Measurements from ENCODE around the gene PRTG. TPM values are rescaled to one million over a fixed set of nuclear protein-coding genes. Genes with fewer than 3 reads are reported as not detected.

The PRTG gene
- total RNA-seq (2014; rRNA removed; shearing (Covaris generic)) = not detected in 2 replicates
- total RNA-seq (2022) = 0.15 TPM in 1 of 2 replicates, not detected in the other
- Bru-seq, nascent RNA = percentile 10 among the genes with signal in this experiment
- BruChase-seq, experiment 1, labeled RNA remaining after a 6-hour chase = percentile 9 among the genes with signal in this experiment
- percentile 8 among the genes with signal in this experiment for BruChase-seq, experiment 2, labeled RNA remaining after a 2-hour chase
- long read RNA-seq = 0 reads

GRCh38 chr15:55742927-55743728 is at the start of gene PRTG:
PRTG (minus strand) TSS chr15:55743152; CDS start chr15:55742931, 221 bp downstream.
- intact Hi-C loops (cut with micrococcal nuclease; ENCODE audit: unreplicated experiment) = no loop called here
- no peak for TF ChIP-seq EZH2phosphoT487 (IDR thresholded peaks at IDR 0.05; ENCODE audit: borderline replicate concordance, low read depth, low read length)
- no peak for TF ChIP-seq CTCF (conservative IDR thresholded peaks at IDR 0.05; ENCODE audit: low read length)
- peak within 1 kb of the TSS; percentile 53 for H3K4me2 ChIP-seq (ENCODE audit: low read length)
- BruUV-seq (replicated peaks) = no TSS peak
- no peaks in the 10 kb centered on the region for H3K4me1 ChIP-seq (ENCODE audit: insufficient read depth, low read length, poor library complexity, severe bottlenecking)
- CTCF ChIA-PET (ENCODE audit: unreplicated experiment) = no interaction called here
- DNase-seq (ENCODE audit: low spot score) = no peak
- no peaks in the 10 kb centered on the region for H3K9me2 ChIP-seq (ENCODE audit: insufficient read depth, low read length)
- peak within 1 kb of the TSS; percentile 56 for H3K4me3 ChIP-seq (ENCODE audit: low read depth, low read length, poor library complexity, severe bottlenecking)
- H3K9me3 ChIP-seq (ENCODE audit: low read length) = no peaks in the 10 kb centered on the region
- POLR2A ChIA-PET = interaction anchor here (0.6 kb wide), 1 partner anchor 969 kb away, joined by 5 read pairs; no protein-coding TSS in a partner anchor
- no peaks in the 10 kb centered on the region for H4K20me1 ChIP-seq (ENCODE audit: insufficient read depth, low read length)
- no peak within 1 kb of the TSS for H3K27ac ChIP-seq (ENCODE audit: low read depth, low read length, poor library complexity, severe bottlenecking)
- H3K36me3 ChIP-seq (ENCODE audit: insufficient read depth, low read length) = no peaks in the 10 kb centered on the region
- no peak within 1 kb of the TSS for H2AFZ ChIP-seq (ENCODE audit: low read length)
- no peaks in the 10 kb centered on the region for H3K79me2 ChIP-seq (ENCODE audit: insufficient read depth, low read depth, low read length)

GRCh38 chr15:55791551-55792400 is 48.8 kb upstream of the PRTG start:
- POLR2A ChIA-PET = interaction anchor here (1.1 kb wide), 1 partner anchor 17 kb away, joined by 3 read pairs; no protein-coding TSS in a partner anchor
- H2AFZ ChIP-seq (ENCODE audit: low read length) = no peak overlapping the region

More at GRCh38 chr15:55791551-55792400, 48.8 kb upstream of the PRTG start:
- TF ChIP-seq EZH2phosphoT487 (IDR thresholded peaks at IDR 0.05; ENCODE audit: borderline replicate concordance, low read depth, low read length) = no peak
- no peak for TF ChIP-seq CTCF (conservative IDR thresholded peaks at IDR 0.05; ENCODE audit: low read length)
- CTCF ChIA-PET (ENCODE audit: unreplicated experiment) = no interaction called here
- no peaks in the 10 kb centered on the region for H3K9me2 ChIP-seq (ENCODE audit: insufficient read depth, low read length)
- no peaks in the 10 kb centered on the region for H4K20me1 ChIP-seq (ENCODE audit: insufficient read depth, low read length)
- no peak overlapping the region for H3K4me3 ChIP-seq (ENCODE audit: low read depth, low read length, poor library complexity, severe bottlenecking)
- intact Hi-C loops (cut with micrococcal nuclease; ENCODE audit: unreplicated experiment) = no loop called here
- DNase-seq (ENCODE audit: low spot score) = no peak
- no TSS peak for BruUV-seq (replicated peaks)
- no peaks in the 10 kb centered on the region for H3K79me2 ChIP-seq (ENCODE audit: insufficient read depth, low read depth, low read length)
- no peaks in the 10 kb centered on the region for H3K36me3 ChIP-seq (ENCODE audit: insufficient read depth, low read length)
- H3K9me3 ChIP-seq (ENCODE audit: low read length) = no peaks in the 10 kb centered on the region
- H3K4me1 ChIP-seq (ENCODE audit: insufficient read depth, low read length, poor library complexity, severe bottlenecking) = no peaks in the 10 kb centered on the region
- no peak overlapping the region for H3K4me2 ChIP-seq (ENCODE audit: low read length)
- no peak overlapping the region for H3K27ac ChIP-seq (ENCODE audit: low read depth, low read length, poor library complexity, severe bottlenecking)

All from OCI-LY7 (cell line).